ENCODE data around the gene MALRD1. TPM values are rescaled to one million over a fixed set of nuclear protein-coding genes. Genes with fewer than 3 reads are reported as not detected.

MALRD1 gene
- total RNA-seq, 1 donor from 2014 or later = 0.45 TPM

GRCh38 chr10:19412531-19412930 is 363.9 kb downstream of the MALRD1 start:
- peak; percentile 12 for DNase-seq (ENCODE audit: low read depth)
- H3K4me3 Mint-ChIP-seq (ENCODE audit: unreplicated experiment) = no peak overlapping the region
- no peaks in the 10 kb centered on the region for H4K20me1 ChIP-seq (ENCODE audit: insufficient read depth, low read length)
- H3K9ac ChIP-seq (ENCODE audit: low read length) = no peak overlapping the region
- no peaks in the 10 kb centered on the region for H3K27me3 Mint-ChIP-seq (ENCODE audit: low read depth, unreplicated experiment)
- H3K4me1 Mint-ChIP-seq (ENCODE audit: low read depth, unreplicated experiment) = no peaks in the 10 kb centered on the region
- no peaks in the 10 kb centered on the region for H3K36me3 ChIP-seq (ENCODE audit: insufficient read depth, low read length)
- no peaks in the 10 kb centered on the region for H3K79me2 ChIP-seq (ENCODE audit: insufficient read depth, low read length)
- H2AFZ ChIP-seq (ENCODE audit: low read depth, low read length) = no peak overlapping the region
- no peak overlapping the region for H3K27ac Mint-ChIP-seq (ENCODE audit: unreplicated experiment)
- no peak overlapping the region for H3K4me2 ChIP-seq (ENCODE audit: low read length)
- H3K9me3 ChIP-seq (ENCODE audit: insufficient read depth, low read depth, low read length) = no peaks in the 10 kb centered on the region
- no peak for FAIRE-seq
- no peaks in the 10 kb centered on the region for H3K27me3 ChIP-seq (ENCODE audit: insufficient read depth, low read length)
- no peaks in the 10 kb centered on the region for H3K9me3 Mint-ChIP-seq (ENCODE audit: unreplicated experiment)
- H3K4me1 ChIP-seq (ENCODE audit: insufficient read depth, low read length) = no peaks in the 10 kb centered on the region
- H3K27ac ChIP-seq (ENCODE audit: low read depth, low read length) = no peak overlapping the region
- H3K36me3 Mint-ChIP-seq (ENCODE audit: low read depth, unreplicated experiment) = no peaks in the 10 kb centered on the region
- no peak overlapping the region for H3K4me3 ChIP-seq (ENCODE audit: insufficient read depth, low read depth, low read length)
- TF ChIP-seq EZH2 (IDR thresholded peaks at IDR 0.05; ENCODE audit: insufficient read depth, low read length) (no peak), CTCF (IDR thresholded peaks at IDR 0.05; ENCODE audit: insufficient read depth, low read depth, low read length) (peak; percentile 30)

GRCh38 chr10:19416164-19416563 is 367.6 kb downstream of the MALRD1 start:
- Histone ChIP-seq H3K4me3 (ENCODE audit: insufficient read depth, low read depth, low read length) (no peak overlapping the region), H3K79me2 (ENCODE audit: insufficient read depth, low read length) (no peaks in the 10 kb centered on the region), H3K4me2 (ENCODE audit: low read length) (no peak overlapping the region), H2AFZ (ENCODE audit: low read depth, low read length) (no peak overlapping the region), H3K27me3 (ENCODE audit: insufficient read depth, low read length) (no peaks in the 10 kb centered on the region), H3K9me3 (ENCODE audit: insufficient read depth, low read depth, low read length) (no peaks in the 10 kb centered on the region), H3K9ac (ENCODE audit: low read length) (no peak overlapping the region), H4K20me1 (ENCODE audit: insufficient read depth, low read length) (no peaks in the 10 kb centered on the region), H3K27ac (ENCODE audit: low read depth, low read length) (no peak overlapping the region), H3K4me1 (ENCODE audit: insufficient read depth, low read length) (no peaks in the 10 kb centered on the region), H3K36me3 (ENCODE audit: insufficient read depth, low read length) (no peaks in the 10 kb centered on the region)
- FAIRE-seq = no peak
- Mint-ChIP-seq H3K27ac (ENCODE audit: unreplicated experiment) (no peak overlapping the region), H3K4me1 (ENCODE audit: low read depth, unreplicated experiment) (no peaks in the 10 kb centered on the region), H3K9me3 (ENCODE audit: unreplicated experiment) (no peaks in the 10 kb centered on the region), H3K4me3 (ENCODE audit: unreplicated experiment) (no peak overlapping the region), H3K27me3 (ENCODE audit: low read depth, unreplicated experiment) (no peaks in the 10 kb centered on the region), H3K36me3 (ENCODE audit: low read depth, unreplicated experiment) (no peaks in the 10 kb centered on the region)
- TF ChIP-seq EZH2 (IDR thresholded peaks at IDR 0.05; ENCODE audit: insufficient read depth, low read length) (no peak), CTCF (IDR thresholded peaks at IDR 0.05; ENCODE audit: insufficient read depth, low read depth, low read length) (no peak)
- DNase-seq (ENCODE audit: low read depth) = no peak

- no peak overlapping the region for H3K4me2 ChIP-seq (ENCODE audit: low read length)
- DNase-seq (ENCODE audit: low read depth) (no peak), FAIRE-seq (no peak)
- no peaks in the 10 kb centered on the region for H3K36me3 Mint-ChIP-seq (ENCODE audit: low read depth, unreplicated experiment)
- no peak overlapping the region for H3K27ac ChIP-seq (ENCODE audit: low read depth, low read length)
- H4K20me1 ChIP-seq (ENCODE audit: insufficient read depth, low read length) = no peaks in the 10 kb centered on the region
- no peak overlapping the region for H3K9ac ChIP-seq (ENCODE audit: low read length)
- no peak overlapping the region for H3K4me3 Mint-ChIP-seq (ENCODE audit: unreplicated experiment)
- TF ChIP-seq CTCF (IDR thresholded peaks at IDR 0.05; ENCODE audit: insufficient read depth, low read depth, low read length) (no peak), EZH2 (IDR thresholded peaks at IDR 0.05; ENCODE audit: insufficient read depth, low read length) (no peak)
- H3K4me1 Mint-ChIP-seq (ENCODE audit: low read depth, unreplicated experiment) = no peaks in the 10 kb centered on the region
- H3K4me1 ChIP-seq (ENCODE audit: insufficient read depth, low read length) = no peaks in the 10 kb centered on the region
- no peaks in the 10 kb centered on the region for H3K36me3 ChIP-seq (ENCODE audit: insufficient read depth, low read length)
- H3K79me2 ChIP-seq (ENCODE audit: insufficient read depth, low read length) = no peaks in the 10 kb centered on the region
- H3K27me3 ChIP-seq (ENCODE audit: insufficient read depth, low read length) = no peaks in the 10 kb centered on the region
- H3K27ac Mint-ChIP-seq (ENCODE audit: unreplicated experiment) = no peak overlapping the region
- H3K9me3 Mint-ChIP-seq (ENCODE audit: unreplicated experiment) = no peaks in the 10 kb centered on the region
- no peaks in the 10 kb centered on the region for H3K27me3 Mint-ChIP-seq (ENCODE audit: low read depth, unreplicated experiment)
- H3K4me3 ChIP-seq (ENCODE audit: insufficient read depth, low read depth, low read length) = no peak overlapping the region
- no peak overlapping the region for H2AFZ ChIP-seq (ENCODE audit: low read depth, low read length)
- H3K9me3 ChIP-seq (ENCODE audit: insufficient read depth, low read depth, low read length) = no peaks in the 10 kb centered on the region
Measured at GRCh38 chr10:19417740-19418139, 369.1 kb downstream of the MALRD1 start.
